ENCODE data around the gene AMH. TPM values are rescaled to one million over a fixed set of nuclear protein-coding genes. Genes with fewer than 3 reads are reported as not detected.
A peak's percentile ranks its signal among the peaks of the same experiment; 100 is the strongest.

AMH gene
- total and polyA plus RNA-seq, 2 of the 4 experiments (the other 2 are of a cell fraction), result 0.86 TPM; not detected in 1

DNA sequence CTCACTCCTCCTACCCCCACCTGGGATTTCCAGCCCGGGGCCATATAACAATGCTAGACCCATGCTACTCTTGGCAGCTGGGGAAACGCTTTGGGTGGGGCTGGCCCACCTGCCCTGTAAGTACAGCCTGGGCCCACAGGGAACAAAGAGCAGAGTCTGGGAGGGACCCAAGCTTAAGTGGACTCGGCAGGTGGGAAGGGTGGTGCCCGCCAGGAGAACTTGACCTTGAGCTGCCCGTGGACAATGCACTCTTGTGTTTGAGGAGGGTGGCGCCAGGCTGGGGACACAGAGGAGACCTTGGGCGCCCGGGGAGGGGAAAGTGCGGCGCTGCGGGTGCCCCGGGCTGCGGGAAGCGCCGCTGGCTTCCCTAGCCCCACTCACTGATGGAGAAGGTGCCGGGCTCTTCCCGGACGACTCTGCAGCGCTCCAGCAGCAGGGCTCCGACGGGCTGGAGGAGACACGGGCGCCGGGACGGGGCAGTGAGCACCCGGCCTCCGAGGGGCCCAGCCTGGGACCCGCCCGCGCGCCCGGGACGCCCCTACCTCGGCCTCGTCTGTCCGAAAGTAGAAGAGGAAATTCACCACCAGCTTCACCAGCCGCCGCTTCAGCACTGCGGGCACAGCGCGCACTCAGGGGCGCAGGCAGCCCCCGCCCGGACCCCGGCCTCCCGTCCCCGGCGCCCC, 13.6 kb upstream of the AMH start (continued):
- TF ChIP-seq RFX5 (IDR thresholded peaks at IDR 0.05; ENCODE audit: low read depth, low read length), result no peak
- TF ChIP-seq FOS (IDR thresholded peaks at IDR 0.05; ENCODE audit: low read depth, low read length), result no peak

DNA sequence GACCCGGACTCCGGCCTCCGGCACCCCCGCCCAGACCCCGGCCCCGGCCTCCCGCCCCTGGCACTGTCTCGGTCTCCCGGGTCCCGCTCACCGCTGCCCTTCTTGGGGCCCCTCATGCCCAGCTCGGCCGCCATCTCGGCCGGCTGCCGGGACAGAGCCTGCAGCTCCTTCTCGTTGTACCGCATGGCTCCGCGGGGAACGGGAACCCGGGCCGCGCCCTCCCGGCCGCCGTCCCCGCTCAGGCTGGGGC, 13.1 kb upstream of the AMH start:
- peak overlapping the region; percentile 29 for H2BK5ac ChIP-seq (ENCODE audit: low read depth, low read length, poor library complexity, severe bottlenecking)
- H2AK9ac ChIP-seq (replicated peaks; ENCODE audit: low read depth, low read length, poor library complexity), result peak overlapping the region; percentile 90
- 0 out of 2 replicates have a peak overlapping the region, but pooled peaks have one; percentile 50 for H3K23ac ChIP-seq (ENCODE audit: low read depth, low read length)
- ChIA-PET POLR2A (ENCODE audit: unreplicated experiment) (no interaction called here), CTCF (interaction anchor here (0.6 to 1.0 kb wide), 4 partner anchors 55 to 84 kb away, joined by 3 to 4 read pairs (median 4); partner anchors contain the start of gene AP3D1)
- DNase-seq (no peak), ATAC-seq (ENCODE audit: low read depth) (no peak)
- no peak overlapping the region for H4K5ac ChIP-seq (ENCODE audit: low read depth, low read length)
- intact Hi-C loops (cut with micrococcal nuclease) (loop anchor here (1.0 to 5.0 kb wide), 5 partner anchors 37 to 376 kb away; no protein-coding TSS in a partner anchor), in situ Hi-C loops (cut with MboI; ENCODE audit: low sequenced_read_pairs) (no loop called here), dilution Hi-C loops (cut with HindIII; ENCODE audit: low sequenced_read_pairs, unreplicated experiment) (no loop called here)
- no peak overlapping the region for H3K56ac ChIP-seq (ENCODE audit: extremely low read depth, insufficient read depth, low read length)
- no peak overlapping the region for H3K18ac ChIP-seq (ENCODE audit: low read depth, low read length)
- no peak overlapping the region for H2BK120ac ChIP-seq (ENCODE audit: low read depth, low read length)
- H3K4me2 ChIP-seq (ENCODE audit: low read depth, low read length), result no peak overlapping the region
- no peak overlapping the region; the same call in 1 of the 2 replicates for H4K91ac ChIP-seq (ENCODE audit: insufficient read depth, low read depth, low read length)
- H2BK15ac ChIP-seq (ENCODE audit: low read depth, low read length), result no peak overlapping the region
- H3K27ac ChIP-seq (ENCODE audit: insufficient read depth, low read length), result peak overlapping the region; percentile 73
- H3K4ac ChIP-seq (ENCODE audit: low read depth, low read length), result peak overlapping the region; percentile 59; the same call in 1 of the 2 replicates
- 1% methylated on average over 18 of the region's 28 CpGs; no CpG with 5 or more reads in 1 of the 2 experiments for WGBS, 2 experiments (ENCODE audit: extremely low coverage in 2 of 2, insufficient read length in 1 of 2)
- H3K4me1 ChIP-seq (ENCODE audit: control insufficient read depth, insufficient read depth, low read length), result peaks cover 20% of the 10 kb centered on the region
- no TSS peak for BruUV-seq (replicated peaks)
- H3K79me1 ChIP-seq (ENCODE audit: low read depth in 1 of 2, low read length in 2 of 2), result peaks cover 0 to 67% of the 10 kb centered on the region in 2 experiments; a peak in 3 of 4 replicates
- peak overlapping the region; percentile 99 for H2AFZ ChIP-seq (replicated peaks; ENCODE audit: low read length, poor library complexity)
- H3K9me1 ChIP-seq (ENCODE audit: insufficient read depth, low read length), result peaks cover 13% of the 10 kb centered on the region
- no peak overlapping the region for H2BK20ac ChIP-seq (ENCODE audit: low read depth, low read length)
- peaks cover 26% of the 10 kb centered on the region for H3K36me3 ChIP-seq (ENCODE audit: control insufficient read depth, insufficient read depth, low read length)
- H4K8ac ChIP-seq (ENCODE audit: low read depth in 2 of 2, low read length in 2 of 2), result peak overlapping the region in 1 of 2 experiments; percentile 62; a peak in 2 of 4 replicates
- peak overlapping the region; percentile 67 for H3K4me3 ChIP-seq (ENCODE audit: insufficient read depth, low read depth, low read length)
- H3K27me3 ChIP-seq (ENCODE audit: control insufficient read depth, insufficient read depth, low read length), result no peaks in the 10 kb centered on the region
- H3K9me3 ChIP-seq (ENCODE audit: control insufficient read depth, insufficient read depth, low read length), result no peaks in the 10 kb centered on the region
- H3K9ac ChIP-seq (ENCODE audit: low read depth, low read length), result peak overlapping the region; percentile 75
- H4K20me1 ChIP-seq (ENCODE audit: insufficient read depth, low read length), result peaks cover 47% of the 10 kb centered on the region
- H2AK5ac ChIP-seq (ENCODE audit: low read depth, low read length), result no peak overlapping the region
- TF ChIP-seq MXI1 (IDR thresholded peaks at IDR 0.05; ENCODE audit: borderline replicate concordance, low read depth, low read length) (peak; percentile 97), POLR2A (IDR thresholded peaks at IDR 0.05; ENCODE audit: low read depth, low read length) (no peak; the same call in 1 of the 2 replicates)
- H3K14ac ChIP-seq (replicated peaks; ENCODE audit: low read depth, low read length), result peak overlapping the region; percentile 30; the same call in 1 of the 2 replicates

Data from IMR-90 (cell line).